HG02884 (cell line): Measurements from ENCODE around the gene HTT.

Source experiments
- ATAC-seq: cut with Tn5 transposase; IDR thresholded peaks from one replicate; pipeline ENCODE4 v1.9.1; 2021; ENCODE audit warnings: mild to moderate bottlenecking, moderate library complexity; ENCODE audit not compliant: unreplicated experiment

HTT gene

DNA sequence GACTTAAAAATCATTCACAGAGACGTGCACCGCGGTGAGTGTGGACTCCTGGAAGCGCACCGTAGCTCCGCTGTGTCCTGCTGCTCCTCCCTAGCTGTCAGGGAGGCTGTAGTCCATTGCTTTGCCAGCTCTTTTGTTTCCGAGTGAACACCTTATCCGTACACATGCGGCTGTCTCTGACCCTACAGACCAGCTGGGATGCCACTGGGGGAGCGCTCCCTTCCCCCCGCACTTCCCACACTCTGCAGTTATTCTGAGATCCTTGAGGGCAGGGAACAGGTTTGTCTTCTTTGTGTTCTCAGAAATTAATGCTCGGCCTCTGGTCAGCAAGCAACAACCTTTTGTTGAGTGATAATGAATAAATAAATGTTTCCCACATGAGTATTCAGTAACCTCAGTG, 140.8 kb downstream of the HTT start:
- no peak for ATAC-seq

GRCh38 chr4:3215733-3216132, 141.3 kb downstream of the HTT start:
- ATAC-seq = no peak

DNA sequence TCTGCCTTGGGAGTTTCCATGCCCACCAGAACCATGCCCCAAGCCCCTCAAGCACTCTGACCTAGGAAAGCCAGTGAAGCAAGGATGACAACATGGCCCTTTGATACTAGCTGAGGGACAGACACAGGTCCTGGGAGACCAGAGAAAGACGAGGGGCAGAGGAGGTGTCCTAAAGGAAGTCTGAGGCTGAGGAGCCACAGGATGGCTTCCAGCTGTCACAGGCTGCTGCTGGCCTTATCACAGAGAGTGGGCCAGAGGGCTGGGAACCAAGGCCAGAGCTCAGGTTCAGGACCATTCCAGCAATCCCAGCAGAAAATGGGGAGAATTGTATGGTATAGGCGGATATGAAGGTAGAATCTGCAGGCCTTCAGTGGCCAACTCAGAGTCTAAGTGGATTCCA, 142.8 kb downstream of the HTT start:
- ATAC-seq = no peak

- ATAC-seq = no peak
Measured at GRCh38 chr4:3217771-3218170, 143.3 kb downstream of the HTT start.

DNA sequence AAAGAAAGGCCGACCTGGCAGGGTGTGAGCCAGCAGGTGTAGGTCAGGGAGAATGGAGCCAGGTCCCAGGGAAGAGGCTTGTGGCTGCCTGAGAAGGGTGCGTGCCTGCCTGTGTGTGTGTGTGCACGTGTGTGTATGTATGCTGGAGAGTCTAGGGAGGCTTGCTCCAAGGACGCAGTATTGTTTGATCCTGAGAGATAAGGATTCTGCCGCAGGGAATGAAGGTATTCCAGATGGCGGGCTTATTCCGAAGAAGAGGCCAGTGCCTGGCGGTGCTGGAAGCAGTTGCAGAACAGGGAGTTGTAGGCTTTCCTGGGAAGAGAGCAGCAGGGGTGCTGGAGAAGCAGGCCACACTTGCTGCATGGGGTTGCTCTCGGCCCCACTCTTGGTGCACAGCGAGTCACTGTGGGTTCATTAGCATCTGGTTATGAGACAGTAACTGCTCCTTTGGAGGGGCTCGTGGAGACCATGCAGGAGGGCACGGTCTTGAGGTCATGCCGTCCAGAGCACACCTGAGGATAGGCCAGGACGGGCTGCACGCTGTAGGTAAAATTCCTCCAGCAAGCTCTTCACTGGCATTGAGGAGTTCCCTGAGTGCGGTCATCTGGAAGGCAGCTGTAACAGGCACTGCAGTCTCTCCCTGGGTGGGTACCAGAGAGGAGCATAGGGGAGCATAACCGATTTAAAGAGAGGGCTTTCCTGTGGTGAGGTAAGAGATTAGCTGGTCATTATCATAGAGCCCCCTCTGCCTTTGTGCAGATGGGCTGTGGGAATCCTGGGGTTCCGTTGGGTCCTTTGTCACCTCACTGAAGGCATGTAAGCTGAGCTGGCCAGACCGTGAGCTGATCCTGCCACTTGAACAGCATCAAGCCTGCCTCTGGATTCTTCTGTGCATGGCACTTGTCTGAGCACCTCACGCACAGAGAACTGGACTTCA, 144.6 kb downstream of the HTT start:
- ATAC-seq = no peak

GRCh38 chr4:3219761-3220475, 145.4 kb downstream of the HTT start:
- no peak for ATAC-seq

- ATAC-seq = no peak
Measured at GRCh38 chr4:3220476-3221183, 146.1 kb downstream of the HTT start.

- ATAC-seq = no peak
Measured at GRCh38 chr4:3221184-3221494, 146.7 kb downstream of the HTT start.

DNA sequence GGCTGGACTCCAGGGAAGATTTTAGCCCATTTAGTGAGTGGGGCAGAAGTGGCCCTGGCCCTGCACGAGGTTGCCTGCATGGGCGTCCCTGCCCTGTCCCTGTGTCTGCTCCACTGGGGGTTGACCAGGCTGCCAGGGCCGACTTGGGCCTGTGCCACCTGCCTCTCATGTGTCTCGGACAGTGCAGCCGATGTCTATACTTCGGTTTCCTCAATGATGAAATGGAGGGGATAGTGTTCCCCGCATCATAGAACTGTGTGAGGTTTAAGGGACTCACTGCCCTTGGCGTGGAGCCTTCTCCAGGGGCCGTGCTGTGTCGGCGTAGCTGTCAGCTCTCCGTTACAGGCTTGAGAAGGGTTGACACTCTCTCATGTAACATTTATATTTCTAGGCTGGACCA, 147.5 kb downstream of the HTT start:
- no peak for ATAC-seq

DNA sequence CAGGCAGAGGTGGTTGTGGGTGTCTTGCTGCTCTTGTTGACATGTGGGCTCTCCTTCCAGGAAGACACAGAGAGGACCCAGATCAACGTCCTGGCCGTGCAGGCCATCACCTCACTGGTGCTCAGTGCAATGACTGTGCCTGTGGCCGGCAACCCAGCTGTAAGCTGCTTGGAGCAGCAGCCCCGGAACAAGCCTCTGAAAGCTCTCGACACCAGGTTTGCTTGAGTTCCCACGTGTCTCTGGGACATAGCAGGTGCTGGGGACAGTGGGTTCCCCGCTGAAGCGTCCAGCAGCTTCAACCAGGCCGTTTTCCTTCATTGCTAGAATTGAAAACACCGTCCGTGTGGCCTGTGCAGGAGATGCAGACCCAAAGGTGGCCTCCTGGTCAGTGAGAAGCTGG, 148.9 kb downstream of the HTT start:
- no peak for ATAC-seq

DNA sequence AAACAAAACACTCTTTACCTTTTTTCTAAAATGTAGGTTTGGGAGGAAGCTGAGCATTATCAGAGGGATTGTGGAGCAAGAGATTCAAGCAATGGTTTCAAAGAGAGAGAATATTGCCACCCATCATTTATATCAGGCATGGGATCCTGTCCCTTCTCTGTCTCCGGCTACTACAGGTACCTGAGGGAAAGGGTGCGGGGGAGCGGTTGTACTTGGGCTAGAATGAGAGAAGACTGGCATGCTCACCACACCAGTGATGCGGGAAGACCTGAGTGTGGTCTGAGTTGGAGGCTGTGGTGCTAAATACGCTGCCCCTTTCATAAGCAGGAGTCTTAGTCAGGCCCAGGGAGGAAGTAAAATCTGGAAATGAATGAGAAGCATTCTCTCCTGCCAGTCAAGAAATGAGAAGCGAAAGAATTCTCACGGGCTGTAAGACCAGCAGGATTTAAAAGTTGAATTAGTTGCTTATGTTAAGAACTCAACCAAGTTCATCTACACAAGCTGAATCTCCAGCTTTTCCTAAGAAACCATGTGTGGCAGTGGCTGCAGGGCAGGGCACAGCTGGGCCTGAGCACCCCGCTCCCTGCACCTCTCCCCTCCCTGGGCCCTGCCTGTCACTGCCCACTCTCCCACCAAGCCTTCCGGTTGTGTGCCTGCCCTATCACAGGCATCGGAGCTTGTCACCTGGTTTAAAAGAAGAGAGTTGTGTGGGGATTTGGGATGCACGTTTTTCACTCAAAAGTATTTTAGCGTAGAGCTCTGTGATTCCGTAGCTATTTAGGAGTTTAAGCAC, 149.7 kb downstream of the HTT start:
- ATAC-seq = no peak

GRCh38 chr4:3225071-3225850, 150.8 kb downstream of the HTT start:
- no peak for ATAC-seq

GRCh38 chr4:3225936-3226335, 151.5 kb downstream of the HTT start:
- no peak for ATAC-seq

DNA sequence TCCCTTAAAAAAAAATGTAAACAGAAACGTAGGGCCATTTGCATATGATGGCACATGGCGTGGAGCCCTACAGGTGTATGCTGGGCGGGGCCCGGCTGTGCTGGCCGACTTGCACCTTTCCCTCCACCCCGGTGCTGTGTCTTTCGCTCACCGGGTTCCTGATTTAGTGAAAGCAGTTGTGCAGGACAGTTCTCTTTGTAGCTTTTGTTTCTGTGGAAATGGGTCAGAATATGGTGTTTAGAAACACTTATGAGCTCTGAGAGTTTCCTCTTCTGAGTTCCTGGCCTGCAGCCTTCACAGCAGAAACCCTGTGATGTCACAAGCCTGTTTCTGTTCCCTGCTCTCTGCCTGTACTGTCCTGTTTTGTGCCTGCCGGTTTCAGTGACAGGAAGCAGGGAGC, 152.0 kb downstream of the HTT start:
- no peak for ATAC-seq

GRCh38 chr4:3226944-3227343, 152.5 kb downstream of the HTT start:
- no peak for ATAC-seq

DNA sequence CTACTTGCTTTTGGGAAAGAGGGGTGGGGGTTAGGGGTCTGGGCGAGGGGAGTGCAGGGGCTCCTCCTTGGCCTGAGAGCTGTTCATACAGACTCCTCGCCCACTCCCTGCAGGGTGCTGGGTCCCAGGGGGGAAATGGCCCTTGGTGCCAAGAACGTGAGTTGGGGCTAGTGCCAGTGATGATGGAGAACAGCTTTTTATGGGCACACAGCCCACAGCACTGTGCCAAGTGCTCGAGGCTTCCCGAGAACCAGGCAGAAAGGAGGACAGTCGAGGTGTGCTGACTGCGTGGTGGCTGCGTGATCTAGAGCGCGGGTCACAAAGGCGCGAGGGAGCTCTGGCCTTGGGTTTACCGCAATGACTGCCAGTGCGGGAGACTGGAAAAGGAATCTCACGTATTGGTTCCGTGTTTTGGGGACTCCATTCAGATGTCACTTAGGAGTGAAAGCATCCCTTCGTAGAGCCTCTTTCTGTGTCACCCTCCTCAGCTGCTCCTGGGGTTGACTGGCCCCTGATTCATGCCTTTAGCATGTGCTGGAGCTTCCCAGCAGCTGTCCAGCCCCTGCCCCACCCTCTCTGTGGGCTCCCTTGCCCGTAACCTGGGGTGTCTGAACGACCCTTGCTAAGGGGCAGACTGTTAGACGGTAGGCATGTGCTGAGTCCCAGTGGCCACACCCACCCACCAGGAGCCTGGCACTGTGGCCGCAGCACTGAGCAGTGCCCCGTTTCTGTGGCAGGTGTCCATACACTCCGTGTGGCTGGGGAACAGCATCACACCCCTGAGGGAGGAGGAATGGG, 153.6 kb downstream of the HTT start:
- ATAC-seq = no peak

DNA sequence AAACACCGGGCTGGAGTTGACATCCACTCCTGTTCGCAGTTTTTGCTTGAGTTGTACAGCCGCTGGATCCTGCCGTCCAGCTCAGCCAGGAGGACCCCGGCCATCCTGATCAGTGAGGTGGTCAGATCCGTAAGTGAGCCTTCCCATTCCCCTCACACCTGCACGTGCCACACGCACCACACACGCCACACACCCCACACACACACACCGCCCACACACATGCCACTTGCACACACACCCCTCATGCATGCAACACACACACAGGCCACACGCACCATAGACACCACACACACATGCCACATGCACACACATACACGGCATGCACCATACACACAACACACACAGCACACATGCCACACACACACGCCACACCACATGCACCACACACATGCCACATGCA, 154.4 kb downstream of the HTT start:
- no peak for ATAC-seq

DNA sequence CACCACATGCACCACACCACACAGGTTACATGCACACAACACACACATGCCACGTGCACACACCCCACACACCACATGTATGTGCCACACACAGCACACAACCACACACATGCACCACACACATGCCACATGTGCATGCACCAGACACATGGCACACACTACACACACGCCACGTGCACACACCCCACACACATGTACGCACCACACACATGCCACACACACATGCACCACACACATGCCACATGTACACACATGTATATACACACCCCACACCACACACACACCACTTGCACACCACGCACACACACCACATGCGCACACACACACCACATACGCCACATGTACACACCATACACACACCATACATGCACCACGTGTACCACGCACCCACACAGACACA, 154.8 kb downstream of the HTT start:
- ATAC-seq = no peak

DNA sequence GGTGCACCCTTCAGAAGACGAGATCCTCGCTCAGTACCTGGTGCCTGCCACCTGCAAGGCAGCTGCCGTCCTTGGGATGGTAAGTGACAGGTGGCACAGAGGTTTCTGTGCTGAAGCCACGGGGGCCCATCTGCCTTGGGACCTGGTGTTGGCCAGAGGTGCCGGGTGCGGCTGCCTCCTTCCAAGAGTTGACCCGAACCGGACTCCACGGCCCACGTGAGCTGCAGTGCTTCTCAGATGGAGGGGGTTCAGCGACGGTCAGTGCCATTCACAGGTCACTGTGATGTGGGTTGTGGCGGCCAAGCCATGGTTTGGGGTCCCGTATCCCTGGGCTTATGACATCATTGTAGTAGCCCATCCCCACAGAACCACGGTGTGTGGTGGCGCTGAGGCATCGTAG, 155.5 kb downstream of the HTT start:
- no peak for ATAC-seq
